ENCODE data around the gene PON3.

PON3 gene

GRCh38 chr7:95430864-95431263 lies 34.7 kb upstream of the PON3 start:
- H3K9me3 ChIP-seq (ENCODE audit: control insufficient read depth, insufficient read depth, low read length): no peaks in the 10 kb centered on the region
- peaks cover 23% of the 10 kb centered on the region for H3K4me1 ChIP-seq (ENCODE audit: control insufficient read depth, insufficient read depth, low read length)
- no peaks in the 10 kb centered on the region; the same call in 1 of the 2 replicates for H3K36me3 ChIP-seq (ENCODE audit: control insufficient read depth, insufficient read depth, low read length)
- no peak overlapping the region for H3K4me3 ChIP-seq (ENCODE audit: low read depth, low read length)
- no peak overlapping the region for H3K9ac ChIP-seq (ENCODE audit: low read depth, low read length)
- no peak overlapping the region for H3K27ac ChIP-seq (ENCODE audit: low read depth, low read length)
- H3K27me3 ChIP-seq (ENCODE audit: control insufficient read depth, insufficient read depth, low read length): no peaks in the 10 kb centered on the region

GRCh38 chr7:95429241-95429990 lies 33.2 kb upstream of the PON3 start:
- no peak overlapping the region for H3K9ac ChIP-seq (ENCODE audit: low read depth, low read length)
- no peaks in the 10 kb centered on the region; the same call in 1 of the 2 replicates for H3K36me3 ChIP-seq (ENCODE audit: control insufficient read depth, insufficient read depth, low read length)
- no peak overlapping the region for H3K27ac ChIP-seq (ENCODE audit: low read depth, low read length)
- H3K9me3 ChIP-seq (ENCODE audit: control insufficient read depth, insufficient read depth, low read length): no peaks in the 10 kb centered on the region
- H3K27me3 ChIP-seq (ENCODE audit: control insufficient read depth, insufficient read depth, low read length): no peaks in the 10 kb centered on the region
- H3K4me1 ChIP-seq (ENCODE audit: control insufficient read depth, insufficient read depth, low read length): peaks cover 31% of the 10 kb centered on the region
- H3K4me3 ChIP-seq (ENCODE audit: low read depth, low read length): no peak overlapping the region

- H3K9ac ChIP-seq (ENCODE audit: low read depth, low read length): no peak overlapping the region
- H3K36me3 ChIP-seq (ENCODE audit: control insufficient read depth, insufficient read depth, low read length): peaks cover 5% of the 10 kb centered on the region; the same call in 1 of the 2 replicates
- peaks cover 35% of the 10 kb centered on the region for H3K4me1 ChIP-seq (ENCODE audit: control insufficient read depth, insufficient read depth, low read length)
- H3K27ac ChIP-seq (ENCODE audit: low read depth, low read length): peak overlapping the region; percentile 32
- no peaks in the 10 kb centered on the region for H3K27me3 ChIP-seq (ENCODE audit: control insufficient read depth, insufficient read depth, low read length)
- peak overlapping the region; percentile 12; the same call in 1 of the 2 replicates for H3K4me3 ChIP-seq (ENCODE audit: low read depth, low read length)
- no peaks in the 10 kb centered on the region for H3K9me3 ChIP-seq (ENCODE audit: control insufficient read depth, insufficient read depth, low read length)
Observed at GRCh38 chr7:95427914-95428516, 31.8 kb upstream of the PON3 start.

- Histone ChIP-seq H3K9ac (ENCODE audit: low read depth, low read length) (no peak overlapping the region), H3K4me1 (ENCODE audit: control insufficient read depth, insufficient read depth, low read length) (peaks cover 35% of the 10 kb centered on the region), H3K27me3 (ENCODE audit: control insufficient read depth, insufficient read depth, low read length) (no peaks in the 10 kb centered on the region), H3K4me3 (ENCODE audit: low read depth, low read length) (no peak overlapping the region), H3K27ac (ENCODE audit: low read depth, low read length) (peak overlapping the region; percentile 55), H3K36me3 (ENCODE audit: control insufficient read depth, insufficient read depth, low read length) (peaks cover 9% of the 10 kb centered on the region; the same call in 1 of the 2 replicates), H3K9me3 (ENCODE audit: control insufficient read depth, insufficient read depth, low read length) (no peaks in the 10 kb centered on the region)
Observed at GRCh38 chr7:95427166-95427565, 31.0 kb upstream of the PON3 start.

GRCh38 chr7:95425694-95426093 lies 29.5 kb upstream of the PON3 start:
- Histone ChIP-seq H3K27ac (ENCODE audit: low read depth, low read length) (no peak overlapping the region), H3K4me1 (ENCODE audit: control insufficient read depth, insufficient read depth, low read length) (peaks cover 49% of the 10 kb centered on the region), H3K9me3 (ENCODE audit: control insufficient read depth, insufficient read depth, low read length) (no peaks in the 10 kb centered on the region), H3K36me3 (ENCODE audit: control insufficient read depth, insufficient read depth, low read length) (peaks cover 9% of the 10 kb centered on the region; the same call in 1 of the 2 replicates), H3K9ac (ENCODE audit: low read depth, low read length) (no peak overlapping the region), H3K4me3 (ENCODE audit: low read depth, low read length) (no peak overlapping the region), H3K27me3 (ENCODE audit: control insufficient read depth, insufficient read depth, low read length) (no peaks in the 10 kb centered on the region)

- Histone ChIP-seq H3K4me3 (ENCODE audit: low read depth, low read length) (no peak overlapping the region), H3K27me3 (ENCODE audit: control insufficient read depth, insufficient read depth, low read length) (no peaks in the 10 kb centered on the region), H3K4me1 (ENCODE audit: control insufficient read depth, insufficient read depth, low read length) (peaks cover 49% of the 10 kb centered on the region), H3K9ac (ENCODE audit: low read depth, low read length) (no peak overlapping the region), H3K9me3 (ENCODE audit: control insufficient read depth, insufficient read depth, low read length) (no peaks in the 10 kb centered on the region), H3K36me3 (ENCODE audit: control insufficient read depth, insufficient read depth, low read length) (peaks cover 9% of the 10 kb centered on the region), H3K27ac (ENCODE audit: low read depth, low read length) (no peak overlapping the region)
Observed at GRCh38 chr7:95424716-95425115, 28.5 kb upstream of the PON3 start.

GRCh38 chr7:95421847-95422444 lies 25.8 kb upstream of the PON3 start:
- Histone ChIP-seq H3K27me3 (ENCODE audit: control insufficient read depth, insufficient read depth, low read length) (no peaks in the 10 kb centered on the region), H3K9me3 (ENCODE audit: control insufficient read depth, insufficient read depth, low read length) (no peaks in the 10 kb centered on the region), H3K9ac (ENCODE audit: low read depth, low read length) (no peak overlapping the region), H3K4me3 (ENCODE audit: low read depth, low read length) (no peak overlapping the region), H3K4me1 (ENCODE audit: control insufficient read depth, insufficient read depth, low read length) (peaks cover 31% of the 10 kb centered on the region), H3K27ac (ENCODE audit: low read depth, low read length) (no peak overlapping the region), H3K36me3 (ENCODE audit: control insufficient read depth, insufficient read depth, low read length) (peaks cover 9% of the 10 kb centered on the region)

- Histone ChIP-seq H3K4me1 (ENCODE audit: control insufficient read depth, insufficient read depth, low read length) (peaks cover 26% of the 10 kb centered on the region), H3K9me3 (ENCODE audit: control insufficient read depth, insufficient read depth, low read length) (no peaks in the 10 kb centered on the region), H3K27me3 (ENCODE audit: control insufficient read depth, insufficient read depth, low read length) (no peaks in the 10 kb centered on the region), H3K4me3 (ENCODE audit: low read depth, low read length) (no peak overlapping the region), H3K9ac (ENCODE audit: low read depth, low read length) (no peak overlapping the region), H3K27ac (ENCODE audit: low read depth, low read length) (peak overlapping the region; percentile 37), H3K36me3 (ENCODE audit: control insufficient read depth, insufficient read depth, low read length) (peaks cover 9% of the 10 kb centered on the region)
Observed at GRCh38 chr7:95421000-95421846, 25.0 kb upstream of the PON3 start.

- Histone ChIP-seq H3K27ac (ENCODE audit: low read depth, low read length) (no peak overlapping the region), H3K27me3 (ENCODE audit: control insufficient read depth, insufficient read depth, low read length) (no peaks in the 10 kb centered on the region), H3K9me3 (ENCODE audit: control insufficient read depth, insufficient read depth, low read length) (no peaks in the 10 kb centered on the region), H3K36me3 (ENCODE audit: control insufficient read depth, insufficient read depth, low read length) (peaks cover 39% of the 10 kb centered on the region), H3K4me3 (ENCODE audit: low read depth, low read length) (no peak overlapping the region), H3K4me1 (ENCODE audit: control insufficient read depth, insufficient read depth, low read length) (no peaks in the 10 kb centered on the region), H3K9ac (ENCODE audit: low read depth, low read length) (no peak overlapping the region)
Observed at GRCh38 chr7:95412075-95412474, 15.9 kb upstream of the PON3 start.

GRCh38 chr7:95411666-95412065 lies 15.5 kb upstream of the PON3 start:
- Histone ChIP-seq H3K9ac (ENCODE audit: low read depth, low read length) (no peak overlapping the region), H3K27me3 (ENCODE audit: control insufficient read depth, insufficient read depth, low read length) (no peaks in the 10 kb centered on the region), H3K4me3 (ENCODE audit: low read depth, low read length) (no peak overlapping the region), H3K36me3 (ENCODE audit: control insufficient read depth, insufficient read depth, low read length) (peaks cover 43% of the 10 kb centered on the region), H3K4me1 (ENCODE audit: control insufficient read depth, insufficient read depth, low read length) (no peaks in the 10 kb centered on the region), H3K9me3 (ENCODE audit: control insufficient read depth, insufficient read depth, low read length) (no peaks in the 10 kb centered on the region), H3K27ac (ENCODE audit: low read depth, low read length) (no peak overlapping the region)
